Tibial artery (tissue), 4 donors: ENCODE results near the gene ATP9A.
A peak's percentile ranks its signal among the peaks of the same experiment; 100 is the strongest.
"Not testable (repeated sequence)": the region's sequence is repeated elsewhere in the genome, so short reads cannot be mapped to it uniquely, and the experiment has no call there.

Source experiments
- DNase-seq, 2 donors: peaks; one replicate each; pipeline ENCODE4 v3.0.0-alpha.2; 2019
- H3K27ac ChIP-seq, 2 donors: fragments of 200-600 bp; sonication (generic) in 1 of 2; 1 replicate in 1 of 2; 2 replicates in 1 of 2; pipeline ENCODE4 v1.5.1; 2018 to 2019; ENCODE audit warnings: mild to moderate bottlenecking in 1 of 2
- H3K27me3 ChIP-seq, 2 donors: fragments of 200-600 bp; sonication (generic) in 1 of 2; one replicate each; pipeline versions ENCODE4 v1.5.1 to v1.6.0; 2016 to 2019
- H3K36me3 ChIP-seq, 3 donors: fragments of 200-600 bp; sonication (generic) in 2 of 3; one replicate each; pipeline ENCODE4 v1.5.1; 2016 to 2019; ENCODE audit warnings: mild to moderate bottlenecking in 2 of 3
- H3K4me1 ChIP-seq, 4 donors: fragments of 200-600 bp; sonication (generic) in 2 of 4; 1 replicate in 3 of 4; 2 replicates in 1 of 4; pipeline ENCODE4 v1.5.1; 2016 to 2019
- H3K4me3 ChIP-seq, 2 donors: fragments of 200-600 bp; sonication (generic) in 1 of 2; 1 replicate in 1 of 2; 2 replicates in 1 of 2; pipeline ENCODE4 v1.5.1; 2018 to 2019; ENCODE audit warnings: mild to moderate bottlenecking in 2 of 2
- H3K9me3 ChIP-seq, 3 donors: fragments of 200-600 bp; sonication (generic) in 1 of 3; one replicate each; pipeline ENCODE4 v1.5.1; 2016 to 2019
- CTCF ChIP-seq, 2 experiments: fragments of 200-600 bp in 1 of 2; fragments of 450-650 bp in 1 of 2; IDR thresholded peaks; one replicate each; pipeline ENCODE4 v1.5.1; 2017 to 2019; ENCODE audit warnings: antibody characterized with exemption in 2 of 2, mild to moderate bottlenecking in 1 of 2, moderate library complexity in 1 of 2
- intact Hi-C: fragments of 100-400 bp; cut with DNase I; formaldehyde crosslinking; loops from one replicate; pipeline ENCODE4 v1.15.0; 2023; ENCODE audit warnings: low total_unique reads

ATP9A gene

GRCh38 chr20:51731731-51732095 is 36.5 kb downstream of the ATP9A start:
- Histone ChIP-seq H3K9me3 (no peaks in the 10 kb centered on the region), H3K4me1 (peaks cover 0 to 33% (median 18%) of the 10 kb centered on the region in 4 donors), H3K36me3 (no peaks in the 10 kb centered on the region), H3K27me3 (no peaks in the 10 kb centered on the region), H3K27ac (peak overlapping the region; percentile 17 to 35), H3K4me3 (peak overlapping the region in 1 of 2 donors; percentile 5)
- intact Hi-C loops, result no loop called here
- DNase-seq, result no peak
- no peak for TF ChIP-seq CTCF (IDR thresholded peaks at IDR 0.05)

GRCh38 chr20:51729771-51730170 is 38.4 kb downstream of the ATP9A start:
- intact Hi-C loops, result no loop called here
- Histone ChIP-seq H3K27me3 (no peaks in the 10 kb centered on the region), H3K36me3 (peaks cover 6 to 12% (median 10%) of the 10 kb centered on the region in 3 donors), H3K27ac (no peak overlapping the region), H3K4me1 (peaks cover 0 to 19% (median 14%) of the 10 kb centered on the region in 4 donors), H3K4me3 (no peak overlapping the region), H3K9me3 (no peaks in the 10 kb centered on the region)
- no peak for DNase-seq
- TF ChIP-seq CTCF (IDR thresholded peaks at IDR 0.05), result no peak

GRCh38 chr20:51728737-51729136 is 39.5 kb downstream of the ATP9A start:
- no peak for TF ChIP-seq CTCF (IDR thresholded peaks at IDR 0.05)

GRCh38 chr20:51727872-51728271 is 40.3 kb downstream of the ATP9A start:
- H3K9me3 ChIP-seq, result no peaks in the 10 kb centered on the region
- no peak overlapping the region for H3K4me3 ChIP-seq
- no peak for DNase-seq
- intact Hi-C loops, result no loop called here
- peaks cover 15 to 23% (median 17%) of the 10 kb centered on the region in 3 donors for H3K36me3 ChIP-seq
- H3K27me3 ChIP-seq, result no peaks in the 10 kb centered on the region
- H3K4me1 ChIP-seq, result peaks cover 0 to 15% (median 13%) of the 10 kb centered on the region in 4 donors
- H3K27ac ChIP-seq, result no peak overlapping the region
- TF ChIP-seq CTCF (IDR thresholded peaks at IDR 0.05), result no peak

More at GRCh38 chr20:51728737-51729136, 39.5 kb downstream of the ATP9A start:
- Histone ChIP-seq H3K36me3 (peaks cover 10 to 17% (median 15%) of the 10 kb centered on the region in 3 donors), H3K4me1 (peaks cover 0 to 19% (median 14%) of the 10 kb centered on the region in 4 donors), H3K27me3 (no peaks in the 10 kb centered on the region), H3K27ac (no peak overlapping the region), H3K9me3 (no peaks in the 10 kb centered on the region), H3K4me3 (no peak overlapping the region)
- intact Hi-C loops, result no loop called here
- no peak for DNase-seq

- no peak overlapping the region for H3K4me3 ChIP-seq
- TF ChIP-seq CTCF (IDR thresholded peaks at IDR 0.05), result no peak
- no peak for DNase-seq
- no peaks in the 10 kb centered on the region for H3K27me3 ChIP-seq
- H3K4me1 ChIP-seq, result no peaks in the 10 kb centered on the region
- intact Hi-C loops, result no loop called here
- no peaks in the 10 kb centered on the region for H3K9me3 ChIP-seq
- no peak overlapping the region for H3K27ac ChIP-seq
- peaks cover 15 to 26% (median 21%) of the 10 kb centered on the region in 3 donors for H3K36me3 ChIP-seq
Observed at GRCh38 chr20:51725584-51726176, 42.5 kb downstream of the ATP9A start.

GRCh38 chr20:51723026-51723425 is 45.2 kb downstream of the ATP9A start:
- H3K4me1 ChIP-seq, intact Hi-C loops, DNase-seq, H3K27ac ChIP-seq, H3K27me3 ChIP-seq, H3K4me3 ChIP-seq, H3K9me3 ChIP-seq: not testable (repeated sequence)
- H3K36me3 ChIP-seq, result peaks cover 15 to 26% (median 21%) of the 10 kb centered on the region in 3 donors

GRCh38 chr20:51722246-51722645 is 45.9 kb downstream of the ATP9A start:
- H3K4me1 ChIP-seq, intact Hi-C loops, DNase-seq, H3K27ac ChIP-seq, H3K4me3 ChIP-seq, H3K27me3 ChIP-seq, H3K9me3 ChIP-seq: not testable (repeated sequence)
- H3K36me3 ChIP-seq, result peaks cover 15 to 26% (median 21%) of the 10 kb centered on the region in 3 donors
